ENCODE results near the gene FUCA1. TPM values are rescaled to one million over a fixed set of nuclear protein-coding genes. Genes with fewer than 3 reads are reported as not detected.
A peak's percentile ranks its signal among the peaks of the same experiment; 100 is the strongest.
"Not testable (repeated sequence)": the region's sequence is repeated elsewhere in the genome, so short reads cannot be mapped to it uniquely, and the experiment has no call there.

The FUCA1 gene
- total RNA-seq, 1 donor from 2014 or later: 72.3 TPM

DNA sequence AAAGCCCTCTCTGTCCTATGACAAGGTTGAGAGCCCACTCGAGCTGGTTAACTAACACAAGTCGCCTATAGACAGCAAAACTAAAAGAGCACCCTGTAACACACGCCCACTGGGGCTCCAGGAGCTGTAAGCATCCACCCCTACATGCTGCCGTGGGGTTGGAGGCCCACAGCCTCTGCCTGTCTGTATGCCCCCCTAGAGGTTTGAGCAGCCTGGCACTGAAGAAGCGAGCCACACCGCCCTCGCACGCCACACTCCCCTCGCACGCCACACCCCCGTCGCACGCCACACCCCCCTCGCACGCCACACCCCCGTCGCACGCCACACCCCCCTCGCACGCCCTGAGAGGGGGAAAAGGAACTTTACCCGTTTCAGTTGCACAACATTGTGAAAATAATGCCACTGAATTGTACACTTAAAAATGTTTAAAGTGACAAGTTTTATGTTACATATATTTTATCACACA lies 29.7 kb downstream of the FUCA1 start:
- DNase-seq (ENCODE audit: low spot score): peak; percentile 75

DNA sequence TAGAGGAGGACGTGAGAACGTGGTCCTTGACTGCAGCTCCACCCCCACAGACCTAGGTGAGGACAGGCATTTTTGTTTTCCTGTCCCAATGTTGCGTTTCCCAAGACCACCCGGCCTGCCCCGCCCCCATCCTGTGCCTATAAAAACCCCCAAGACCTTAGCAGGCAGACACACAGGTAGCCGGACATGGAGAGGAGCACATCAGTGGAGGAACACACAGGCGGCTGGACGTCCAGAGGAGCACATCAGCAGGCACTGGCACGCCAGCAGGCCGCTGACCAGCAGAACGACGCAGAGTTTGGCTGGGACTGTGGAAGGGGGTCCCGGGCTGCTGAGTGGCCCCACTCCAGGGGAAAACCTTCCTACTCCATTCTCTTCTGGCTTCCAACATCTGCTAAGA lies 30.2 kb downstream of the FUCA1 start:
- no peak for DNase-seq (ENCODE audit: low spot score)

DNA sequence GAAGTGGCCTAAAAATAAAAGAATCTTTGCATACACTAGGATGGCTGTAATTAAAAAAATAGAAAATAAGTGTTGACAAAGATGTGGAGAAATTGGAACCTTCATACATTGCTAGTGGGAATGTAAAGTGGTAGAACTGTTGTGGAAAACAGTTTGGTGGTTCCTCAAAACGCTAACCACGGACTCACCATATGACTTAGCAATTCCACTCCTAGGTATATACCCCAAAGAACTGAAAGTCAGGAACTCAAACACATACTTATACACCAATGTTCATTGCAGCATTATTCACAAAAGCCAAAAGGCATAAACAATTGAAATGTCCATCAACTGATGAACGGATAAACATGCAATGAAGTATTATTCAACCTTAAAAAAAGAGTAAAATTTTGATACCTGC lies 32.1 kb downstream of the FUCA1 start:
- DNase-seq (ENCODE audit: low spot score): no peak

DNA sequence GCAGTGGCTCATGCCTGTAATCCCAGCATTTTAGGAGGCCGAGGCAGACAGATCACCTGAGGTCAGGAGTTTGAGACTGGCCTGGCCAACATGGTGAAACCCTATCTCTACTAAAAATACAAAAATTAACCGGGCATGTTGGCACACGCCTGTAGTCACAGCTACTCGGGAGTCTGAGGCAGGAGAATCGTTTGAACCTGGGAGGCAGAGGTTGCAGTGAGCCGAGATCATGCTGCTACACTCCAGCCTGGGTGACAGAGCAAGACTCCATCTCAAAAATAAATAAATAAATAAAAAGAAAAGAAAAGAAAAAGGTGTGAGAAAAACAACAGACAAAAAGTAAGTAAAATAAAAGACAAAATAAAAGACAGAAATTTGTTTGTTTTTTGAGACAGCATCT lies 33.9 kb downstream of the FUCA1 start:
- DNase-seq (ENCODE audit: low spot score): not testable (repeated sequence)

GRCh38 chr1:23827717-23828116 lies 40.4 kb downstream of the FUCA1 start:
- no peak for DNase-seq (ENCODE audit: low spot score)

DNA sequence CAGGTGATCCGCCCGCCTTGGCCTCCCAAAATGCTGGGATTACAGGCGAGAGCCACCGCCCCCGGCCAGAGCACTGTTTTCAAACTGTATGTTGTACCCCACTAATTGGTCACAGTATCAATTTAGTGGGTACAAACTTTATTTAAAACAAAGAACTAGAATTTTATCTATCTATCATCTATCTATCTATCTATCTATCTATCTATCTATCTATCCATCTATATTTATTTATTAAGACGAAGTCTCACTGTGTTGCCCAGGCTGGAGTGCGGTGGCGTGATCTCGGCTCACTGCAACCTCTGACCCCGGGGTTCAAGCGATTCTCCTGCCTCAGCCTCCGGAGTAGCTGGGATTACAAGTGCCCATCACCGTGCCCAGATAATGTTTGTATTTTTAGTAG lies 41.5 kb downstream of the FUCA1 start:
- not testable (repeated sequence) for DNase-seq (ENCODE audit: low spot score)

- DNase-seq (ENCODE audit: low spot score): no peak
Observed at GRCh38 chr1:23825762-23826522, 42.1 kb downstream of the FUCA1 start.

- peak; percentile 92 for DNase-seq (ENCODE audit: low spot score)
Observed at GRCh38 chr1:23825076-23825761, 42.9 kb downstream of the FUCA1 start, which contains the start of gene HMGCL. TSS of gene HMGCL (minus strand) at chr1:23825429. CDS start at chr1:23825415, 14 bp downstream.

- no peak for DNase-seq (ENCODE audit: low spot score)
Observed at GRCh38 chr1:23824711-23825075, 43.4 kb downstream of the FUCA1 start.

DNA sequence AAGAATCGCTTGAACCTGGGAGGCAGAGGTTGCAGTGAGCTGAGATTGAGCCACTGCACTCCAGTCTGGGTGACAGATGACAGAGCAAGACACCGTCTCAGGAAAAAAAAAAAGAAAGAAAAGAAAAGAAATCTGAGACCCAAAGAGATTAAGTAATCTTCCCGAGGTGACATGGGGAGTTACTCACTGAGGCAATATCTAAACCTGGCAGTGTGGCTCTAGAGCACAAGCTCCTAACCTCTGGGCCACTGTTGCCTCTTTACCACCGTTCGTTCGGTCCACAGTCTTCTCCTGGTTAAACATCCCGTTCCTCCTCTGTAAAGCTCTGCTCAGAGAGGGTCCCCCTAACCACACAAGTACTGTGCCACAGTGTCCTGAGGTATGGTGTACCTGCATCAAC lies 44.3 kb downstream of the FUCA1 start:
- DNase-seq (ENCODE audit: low spot score): no peak

GRCh38 chr1:23817633-23818032 lies 50.5 kb downstream of the FUCA1 start:
- no peak for DNase-seq (ENCODE audit: low spot score)

GRCh38 chr1:23816906-23817305 lies 51.2 kb downstream of the FUCA1 start:
- no peak for DNase-seq (ENCODE audit: low spot score)

- no peak for DNase-seq (ENCODE audit: low spot score)
Observed at GRCh38 chr1:23816361-23816760, 51.7 kb downstream of the FUCA1 start.

GRCh38 chr1:23814016-23814415 lies 54.1 kb downstream of the FUCA1 start:
- no peak for DNase-seq (ENCODE audit: low spot score)

DNA sequence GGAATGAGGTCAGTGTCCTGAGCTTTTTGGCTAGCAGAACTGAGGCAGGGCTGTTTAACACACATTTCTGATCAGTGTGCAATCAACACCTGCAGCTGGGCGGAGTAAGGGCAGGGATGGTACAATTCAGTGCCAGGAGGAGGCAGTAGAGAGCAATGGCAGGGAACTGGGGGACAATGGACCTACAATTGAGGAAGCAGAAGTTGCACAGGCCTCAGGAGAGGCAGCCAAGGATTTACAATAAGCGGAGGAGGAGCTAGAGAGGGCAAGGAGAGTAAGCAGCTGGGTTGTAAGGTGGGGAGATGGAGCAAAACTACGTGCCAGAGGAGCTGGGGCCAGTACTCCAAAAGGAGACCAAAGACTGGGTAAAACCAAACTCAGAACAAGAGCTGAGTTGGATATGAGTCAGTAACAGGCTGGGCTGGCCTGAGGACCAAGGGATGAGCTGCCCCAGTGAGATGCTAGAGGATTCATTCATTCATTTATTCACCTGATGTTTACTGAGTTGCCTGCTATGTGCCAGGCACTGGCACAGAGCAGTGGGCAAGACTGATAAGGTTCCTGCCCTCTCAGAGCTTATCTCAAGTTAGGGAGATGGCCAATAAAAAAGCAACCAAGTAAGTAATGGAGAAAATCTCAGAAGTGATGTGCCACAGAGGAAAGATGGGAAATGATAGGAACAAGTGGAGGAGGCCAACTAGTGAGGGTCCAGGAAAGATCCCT lies 57.1 kb downstream of the FUCA1 start:
- DNase-seq (ENCODE audit: low spot score): no peak

- peak; percentile 83 for DNase-seq (ENCODE audit: low spot score)
Observed at GRCh38 chr1:23809751-23810171, 58.3 kb downstream of the FUCA1 start.

DNA sequence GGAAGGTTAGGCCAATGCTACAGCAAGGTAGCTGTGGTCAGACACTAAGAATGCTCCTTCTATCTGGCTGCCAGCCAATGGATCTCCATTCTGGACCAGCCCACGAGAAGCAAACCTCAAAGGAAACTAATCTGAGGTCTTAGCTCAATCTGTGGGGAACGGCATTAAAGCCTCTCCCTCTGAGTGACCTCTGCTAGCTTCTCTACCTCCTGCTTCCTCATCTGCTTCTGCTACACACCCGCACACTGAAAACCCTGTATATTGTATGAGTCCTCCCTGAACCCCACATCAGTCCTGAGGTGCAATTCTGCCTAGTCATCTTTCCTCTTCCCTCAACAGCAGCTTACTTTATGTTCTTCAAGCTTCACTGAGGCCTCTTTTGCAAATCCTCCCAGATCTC lies 60.6 kb downstream of the FUCA1 start:
- DNase-seq (ENCODE audit: low spot score): no peak

GRCh38 chr1:23806280-23806679 lies 61.8 kb downstream of the FUCA1 start:
- DNase-seq (ENCODE audit: low spot score): no peak

DNA sequence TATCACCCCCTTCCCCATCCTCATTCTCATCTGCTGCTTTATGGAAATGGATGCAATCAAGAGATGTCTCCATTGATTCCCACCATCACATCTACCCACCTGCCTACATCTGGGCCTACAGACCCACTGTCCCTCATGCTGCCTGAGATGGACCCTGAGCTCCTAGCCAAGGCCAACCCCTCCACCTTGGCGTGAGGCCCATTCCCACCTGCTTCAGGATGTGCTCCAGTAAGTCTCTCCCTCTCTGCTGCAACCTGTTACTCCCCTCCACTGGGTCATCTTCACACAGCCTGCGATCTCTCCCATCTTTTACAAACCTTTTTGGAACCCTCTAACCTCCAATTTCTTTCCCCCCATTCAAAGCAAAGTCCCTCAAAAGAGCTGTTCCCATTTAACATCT lies 63.1 kb downstream of the FUCA1 start:
- DNase-seq (ENCODE audit: low spot score): no peak

- DNase-seq (ENCODE audit: low spot score): no peak
Observed at GRCh38 chr1:23804183-23804835, 63.8 kb downstream of the FUCA1 start.

GRCh38 chr1:23803674-23804073 lies 64.4 kb downstream of the FUCA1 start:
- DNase-seq (ENCODE audit: low spot score): no peak

DNA sequence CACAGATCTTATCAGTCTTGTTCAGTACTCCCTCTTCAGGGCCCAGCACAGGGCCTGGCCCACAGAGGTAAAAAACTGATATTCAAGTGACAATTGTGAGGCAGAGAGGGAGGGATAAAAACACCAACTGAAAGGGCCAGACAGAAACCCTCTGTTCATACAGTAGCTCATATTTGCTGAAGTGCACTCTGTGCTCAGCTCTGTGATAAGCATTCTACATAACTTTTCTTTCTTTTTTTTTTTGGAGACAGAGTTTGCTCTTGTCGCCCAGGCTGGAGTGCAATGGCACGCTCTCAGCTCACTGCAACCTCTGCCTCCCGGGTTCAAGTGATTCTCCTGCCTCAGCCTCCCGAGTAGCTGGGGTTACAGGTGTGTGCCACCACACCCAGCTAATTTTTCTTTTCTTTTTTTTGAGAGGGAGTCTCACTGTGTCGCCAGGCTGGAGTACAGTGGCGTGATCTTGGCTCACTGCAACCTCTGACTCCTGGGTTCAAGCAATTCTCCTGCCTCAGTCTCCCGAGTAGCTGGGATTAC lies 65.2 kb downstream of the FUCA1 start:
- DNase-seq (ENCODE audit: low spot score): not testable (repeated sequence)

Measured in ureter (tissue), 1 donor.